Pancreas (tissue), 10 donors: ENCODE measurements around the gene MRPS10. TPM values are rescaled to one million over a fixed set of nuclear protein-coding genes. Genes with fewer than 3 reads are reported as not detected.

ENCODE experiments used
- ATAC-seq, 4 donors: fragments of 200-7000 bp; cut with Tn5 transposase; one replicate each; pipeline versions ENCODE4 v1.8.0 to v1.9.1; 2020; ENCODE audit warnings: mild to moderate bottlenecking in 4 of 4, moderate library complexity in 4 of 4
- DNase-seq, 6 donors: peaks; one replicate each; pipeline ENCODE4 v3.0.0-alpha.2; 2020
- FAIRE-seq: peaks from 2 replicates; lab custom pipeline; 2012; peaks lifted over from hg19 to GRCh38; lab: Jason Lieb, UNC
- H3K27ac ChIP-seq, 4 donors: fragments of 200-600 bp; sonication (generic); 1 replicate in 3 of 4; 2 replicates in 1 of 4; pipeline versions ENCODE4 v1.5.0 to v1.8.0; 2020
- H3K27me3 ChIP-seq, 4 donors: fragments of 200-600 bp; one replicate each; pipeline ENCODE4 v1.8.0; 2021
- H3K36me3 ChIP-seq, 3 donors: fragments of 200-600 bp; sonication (generic) in 1 of 3; one replicate each; pipeline versions ENCODE4 v1.5.0 to v1.8.0; 2020 to 2021
- H3K4me1 ChIP-seq, 3 donors: fragments of 200-600 bp; one replicate each; pipeline ENCODE4 v1.8.0; 2021
- H3K4me3 ChIP-seq, 4 donors: fragments of 200-600 bp; sonication (generic) in 2 of 4; one replicate each; pipeline versions ENCODE4 v1.5.0 to v1.8.0; 2020 to 2021
- H3K9me3 ChIP-seq, 4 donors: fragments of 200-600 bp; one replicate each; pipeline ENCODE4 v1.8.0; 2021
- CTCF ChIP-seq, 4 donors: fragments of 200-600 bp; sonication (generic) in 3 of 4; IDR thresholded peaks; one replicate each; pipeline versions ENCODE4 v1.5.0 to v1.8.0; 2021; ENCODE audit warnings: antibody characterized with exemption in 4 of 4
- whole genome bisulfite sequencing, 2 donors: extraction: QIAGEN DNeasy Blood & Tissue Kit; methylation state at CpG; one replicate each; pipeline ENCODE4 v1.1.7; 2013; 5-methylcytosine and 5-hydroxymethylcytosine counted together
- intact Hi-C, 3 donors: fragments of 100-400 bp; cut with DNase I; formaldehyde crosslinking; loops; one replicate each; pipeline versions ENCODE4 v1.11.1 to v1.14.2; 2022
- polyA plus RNA-seq, 2 donors: library from polyadenylated mRNA; stranded (reverse); fragments of 200-250 nt; gene quantifications; one replicate each; pipeline ENCODE4 v1.2.3, GENCODE V29; 2013
- total RNA-seq, 6 donors: library from RNA; stranded (reverse); fragmentation: NEBNext Ultra II Directional in 4 of 6; extraction: Animal tissue kit (Norgen Biotek cat#: 25700) in 4 of 6; gene quantifications; one replicate each; pipeline versions ENCODE4 v1.2.1 to v1.2.4, GENCODE V29; 2021 to 2023
- donor health status: healthy with polysubstance abuse.
- donor health status: DM: no; HTN: no; CAD: no; lungs with moderate emphysema.
- donor health status: DM: no; HTN: no; CAD: no.
- donor health status: control.
- donor health status: control.
- donor health status: Bipolar disorder and iron deficiency.
- donor health status: DM: yes; HTN: yes; CAD: no.
- donor health status: DM: no; HTN: no; CAD: no.
- donor health status: DM: no; HTN: no; CAD: no.
- donor health status: DM: yes; HTN: yes; CAD: no.

Gene MRPS10
- total RNA-seq (10 to 100 TPM in 4 of 6 donors, 1 to 10 TPM in 2; 7.7 to 12.5 (median 10.8) TPM), polyA plus RNA-seq (10 to 100 TPM in 1 of 2 donors, 1 to 10 TPM in 1; 6.7 to 12.4 TPM)

DNA sequence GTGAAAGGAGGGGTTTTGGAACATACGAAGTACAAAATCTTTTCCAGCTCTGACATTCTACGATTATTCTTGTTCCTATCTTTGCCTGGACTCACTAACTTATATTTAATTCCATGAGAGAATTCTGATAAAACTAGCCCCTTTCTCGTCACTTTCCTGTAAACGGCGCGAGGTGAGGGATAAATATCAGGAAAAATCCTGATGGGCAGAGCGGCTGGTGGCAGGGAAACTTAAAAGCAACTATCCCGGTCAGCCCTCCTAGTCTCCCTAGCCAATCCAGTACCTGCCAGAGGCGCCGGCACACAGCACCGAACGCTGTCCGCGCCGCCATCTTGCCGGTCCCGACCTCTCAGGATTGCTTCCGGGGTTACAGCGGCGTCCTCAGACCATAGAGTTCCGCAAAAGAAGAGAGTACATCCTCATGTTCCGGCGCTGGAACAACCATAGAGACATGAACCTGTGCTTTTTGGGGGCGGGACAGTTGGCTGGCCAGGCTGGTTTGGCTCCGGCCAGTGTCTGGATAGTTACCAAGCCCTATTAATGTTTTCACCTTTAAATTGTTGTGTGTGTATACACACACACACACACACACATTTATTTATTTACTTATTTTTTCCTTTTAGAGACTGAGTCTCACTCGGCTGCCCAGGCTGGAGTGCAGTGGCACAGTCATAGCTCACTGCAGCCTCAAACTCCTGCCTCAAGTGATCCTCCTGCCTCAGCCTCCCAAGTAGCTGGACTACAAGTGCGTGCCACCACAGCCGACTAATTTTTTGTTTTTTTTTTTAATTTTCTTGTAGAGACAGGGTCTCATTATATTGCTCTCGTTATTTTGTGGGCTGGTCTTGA, at the start of gene MRPS10:
MRPS10 (minus strand) TSS at position 343 of the 849 bp plus-strand sequence; CDS start at position 331, 12 bp downstream.
- Histone ChIP-seq H3K4me1 (peaks cover 0 to 8% (median 6%) of the 10 kb centered on the region in 3 donors), H3K36me3 (no peaks in the 10 kb centered on the region), H3K27me3 (no peaks in the 10 kb centered on the region), H3K4me3 (peak within 1 kb of the TSS; percentile 43 to 71 (median 48)), H3K27ac (peak within 1 kb of the TSS in 2 of 4 donors; percentile 4 to 12), H3K9me3 (no peaks in the 10 kb centered on the region)
- DNase-seq (peak; percentile 88 to 95 (median 91)), FAIRE-seq (peak; percentile 77), ATAC-seq (peak; percentile 99 to 100 (median 100))
- intact Hi-C loops, result no loop called here
- no peak for TF ChIP-seq CTCF (IDR thresholded peaks at IDR 0.05)
- 8% methylated on average over 29 of the region's 29 CpGs for WGBS, 2 donors

- no peak for ATAC-seq
- WGBS, 2 donors, result 40 to 43% methylated on average over 1 of the region's 1 CpG
- DNase-seq, result no peak
- FAIRE-seq, result no peak
- Histone ChIP-seq H3K4me1 (no peaks in the 10 kb centered on the region), H3K27ac (no peak overlapping the region), H3K9me3 (no peaks in the 10 kb centered on the region), H3K4me3 (no peak overlapping the region), H3K36me3 (no peaks in the 10 kb centered on the region), H3K27me3 (no peaks in the 10 kb centered on the region)
- TF ChIP-seq CTCF (IDR thresholded peaks at IDR 0.05), result no peak
- intact Hi-C loops, result loop anchor here in 1 of 3 donors (10.0 kb wide), 1 partner anchor 268 kb away; no protein-coding TSS in a partner anchor
These were observed 48.9 kb upstream of the MRPS10 start for GRCh38 chr6:42266538-42266937.

GRCh38 chr6:42264852-42265390, 47.3 kb upstream of the MRPS10 start:
- Histone ChIP-seq H3K27ac (no peak overlapping the region), H3K9me3 (no peaks in the 10 kb centered on the region), H3K27me3 (no peaks in the 10 kb centered on the region), H3K36me3 (no peaks in the 10 kb centered on the region), H3K4me1 (no peaks in the 10 kb centered on the region), H3K4me3 (no peak overlapping the region)
- FAIRE-seq (no peak), DNase-seq (no peak), ATAC-seq (no peak)
- 87 to 96% methylated on average over 5 of the region's 5 CpGs for WGBS, 2 donors
- intact Hi-C loops, result loop anchor here in 1 of 3 donors (10.0 kb wide), 1 partner anchor 270 kb away; no protein-coding TSS in a partner anchor
- no peak for TF ChIP-seq CTCF (IDR thresholded peaks at IDR 0.05)

- TF ChIP-seq CTCF (IDR thresholded peaks at IDR 0.05), result no peak
- H3K27me3 ChIP-seq, result no peaks in the 10 kb centered on the region
These were observed 46.6 kb upstream of the MRPS10 start for GRCh38 chr6:42264162-42264851.

More at GRCh38 chr6:42264162-42264851, 46.6 kb upstream of the MRPS10 start:
- intact Hi-C loops, result loop anchor here in 1 of 3 donors (10.0 kb wide), 1 partner anchor 270 kb away; no protein-coding TSS in a partner anchor
- Histone ChIP-seq H3K4me3 (no peak overlapping the region), H3K27ac (no peak overlapping the region), H3K36me3 (no peaks in the 10 kb centered on the region), H3K9me3 (no peaks in the 10 kb centered on the region), H3K4me1 (no peaks in the 10 kb centered on the region)
- ATAC-seq (no peak), DNase-seq (no peak), FAIRE-seq (no peak)
- WGBS, 2 donors, result 82 to 86% methylated on average over 10 of the region's 10 CpGs
